Middle frontal gyrus (tissue), 1 donor: Measurements from ENCODE around the gene SLC24A4.

Experiments used
- DNase-seq: peaks from one replicate; pipeline ENCODE4 v3.0.0-alpha.2; 2015; ENCODE audit warnings: low spot score; ENCODE audit errors: extremely low spot score

Gene SLC24A4

GRCh38 chr14:92455231-92455630 lies 132.3 kb downstream of the SLC24A4 start:
- no peak for DNase-seq

DNA sequence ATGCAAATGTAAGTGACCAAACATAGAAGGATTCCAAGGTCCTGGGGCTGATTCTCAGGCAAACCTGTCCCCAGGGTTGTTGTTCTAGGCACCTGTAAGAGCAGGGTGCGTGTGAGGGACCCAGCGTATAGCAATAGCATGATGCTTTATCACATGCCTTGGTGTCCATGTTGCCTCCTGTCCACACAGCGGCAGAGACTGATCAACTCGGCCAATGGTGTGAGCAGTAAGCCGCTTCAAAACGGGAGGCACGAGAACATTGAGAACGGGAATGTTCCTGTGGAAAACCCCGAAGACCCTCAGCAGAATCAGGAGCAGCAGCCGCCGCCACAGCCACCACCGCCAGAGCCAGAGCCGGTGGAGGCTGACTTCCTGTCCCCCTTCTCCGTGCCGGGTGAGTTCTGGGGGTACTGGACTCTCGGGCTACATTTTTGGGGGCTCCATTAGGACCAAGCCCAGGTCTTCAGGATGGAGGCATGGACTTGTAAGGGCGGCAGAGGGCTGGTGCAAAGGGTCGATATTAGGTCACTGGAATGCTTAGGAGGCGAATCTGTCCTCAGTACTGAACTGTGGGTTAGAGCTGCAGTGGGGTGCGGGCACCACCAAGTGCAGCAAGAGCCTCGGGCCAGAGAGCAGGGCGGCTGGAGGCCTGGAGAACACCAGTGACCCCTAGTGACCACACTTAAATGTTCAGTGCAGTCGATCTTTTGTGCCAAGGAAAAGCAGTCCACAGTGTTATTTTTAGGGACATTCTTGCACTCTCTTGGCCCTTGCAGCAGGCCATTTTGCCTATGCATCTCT lies 133.4 kb downstream of the SLC24A4 start:
- peak; percentile 18 for DNase-seq

DNA sequence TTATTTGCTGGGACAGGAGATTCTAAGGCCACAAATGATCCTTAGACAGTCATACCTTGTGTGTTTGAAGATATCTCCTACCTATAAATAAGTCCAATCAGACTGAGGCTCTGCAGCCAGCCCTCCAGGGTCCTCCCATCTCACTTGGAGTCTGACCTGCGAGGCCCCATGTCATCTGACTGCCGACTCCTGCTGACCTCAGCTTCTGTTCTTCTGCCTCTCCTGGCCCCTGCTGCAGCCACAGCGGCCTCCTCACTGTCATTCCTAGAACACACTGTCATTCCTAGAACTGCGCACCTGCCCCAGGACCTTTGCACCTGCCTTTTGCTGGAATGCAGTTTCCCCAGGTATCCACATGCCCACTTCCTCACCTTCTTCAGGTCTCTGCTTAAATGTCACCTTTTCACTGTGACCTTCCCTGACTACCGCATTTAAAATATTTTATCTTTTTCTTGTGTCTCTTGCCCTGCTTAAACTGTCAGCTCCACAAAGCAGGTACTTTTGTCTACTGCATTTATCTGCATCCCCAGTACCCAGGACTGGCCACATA lies 134.1 kb downstream of the SLC24A4 start:
- no peak for DNase-seq

DNA sequence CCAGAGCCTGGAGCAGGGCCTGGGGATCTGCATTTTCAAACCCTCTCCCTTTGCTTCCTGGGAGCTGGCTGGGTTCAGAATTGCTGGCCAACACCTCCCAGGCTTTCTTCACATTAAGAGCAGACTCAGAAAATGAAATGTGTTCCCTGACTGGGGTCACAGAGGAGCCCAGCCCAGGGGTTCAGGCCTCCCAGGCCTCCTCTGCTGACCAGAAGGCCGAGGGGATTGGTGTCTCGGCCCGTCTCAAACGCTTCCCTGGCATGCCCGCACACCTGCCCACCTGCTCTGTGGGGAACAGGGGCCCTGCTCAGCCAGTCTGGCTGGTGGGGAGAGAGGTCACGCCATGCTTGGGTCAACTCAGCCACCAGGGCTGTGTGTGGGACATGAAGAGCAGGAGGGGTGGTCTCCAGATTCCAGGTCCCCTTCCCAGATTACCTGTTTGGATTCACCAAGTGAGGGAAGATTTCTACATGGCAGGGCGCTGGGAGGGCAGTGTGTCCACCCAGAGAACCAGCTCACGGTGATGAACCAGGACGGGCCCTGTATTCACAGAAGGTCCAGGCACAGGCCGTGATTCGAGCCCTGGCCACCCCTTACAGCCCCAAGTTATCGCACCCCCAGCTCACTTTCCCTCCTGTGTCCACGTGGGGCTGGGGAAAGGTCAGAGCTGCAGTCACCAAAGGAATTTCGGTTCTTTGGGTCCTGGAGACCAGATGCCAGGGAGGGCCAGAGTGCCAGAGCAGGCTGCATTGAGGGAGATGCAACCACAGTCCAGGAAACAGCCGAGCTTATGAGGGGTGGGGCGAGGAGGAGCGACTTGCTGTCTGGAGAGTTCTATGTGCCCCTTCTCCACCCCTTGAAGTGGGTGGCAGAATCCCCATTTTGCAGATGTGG lies 135.4 kb downstream of the SLC24A4 start:
- DNase-seq: no peak

- no peak for DNase-seq
Measured at GRCh38 chr14:92459030-92459949, 136.3 kb downstream of the SLC24A4 start.

- no peak for DNase-seq
Measured at GRCh38 chr14:92459950-92460421, 137.0 kb downstream of the SLC24A4 start.

- DNase-seq: no peak
Measured at GRCh38 chr14:92460541-92460915, 137.6 kb downstream of the SLC24A4 start.

- no peak for DNase-seq
Measured at GRCh38 chr14:92460916-92461579, 138.1 kb downstream of the SLC24A4 start.

- DNase-seq: no peak
Measured at GRCh38 chr14:92461891-92462290, 138.9 kb downstream of the SLC24A4 start.

DNA sequence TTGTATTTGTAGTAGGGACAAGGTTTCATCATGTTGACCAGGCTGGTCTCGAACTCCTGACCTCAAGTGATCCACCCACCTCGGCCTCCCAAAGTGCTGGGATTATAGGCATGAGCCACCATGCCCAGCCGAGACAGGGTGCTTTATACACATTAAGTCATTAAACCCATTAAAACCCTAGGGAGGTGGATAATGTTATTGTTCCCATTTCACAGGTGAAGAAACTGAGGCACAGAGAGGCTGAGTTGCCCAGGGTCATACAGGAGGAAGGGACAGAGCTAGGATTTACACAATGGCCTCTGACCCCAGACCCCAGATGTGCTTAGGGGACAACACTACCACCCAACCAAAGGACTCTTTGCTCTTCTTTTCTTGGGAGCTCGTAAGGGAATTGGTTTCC lies 139.6 kb downstream of the SLC24A4 start:
- DNase-seq: no peak

- no peak for DNase-seq
Measured at GRCh38 chr14:92463141-92463540, 140.2 kb downstream of the SLC24A4 start.

- DNase-seq: no peak
Measured at GRCh38 chr14:92464156-92464555, 141.2 kb downstream of the SLC24A4 start.

DNA sequence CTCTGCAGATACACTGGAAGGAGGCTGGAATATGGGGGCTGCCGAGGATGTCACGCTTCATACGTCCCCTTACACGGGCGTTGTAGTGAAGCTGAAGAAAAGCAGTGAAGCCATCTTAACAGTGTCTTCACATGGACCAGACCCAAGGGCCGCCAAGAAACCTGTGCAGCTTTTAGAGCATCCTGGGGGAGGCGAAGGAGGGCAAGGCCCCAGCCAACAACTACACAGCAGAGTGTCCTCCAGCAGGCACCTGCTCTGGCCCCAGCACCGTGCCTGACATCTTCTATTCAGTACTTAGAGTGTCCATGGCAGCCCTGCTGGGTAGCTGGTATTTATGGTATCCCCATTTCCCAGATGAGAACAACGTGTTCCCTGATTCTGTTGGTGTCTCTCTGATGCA lies 141.8 kb downstream of the SLC24A4 start:
- DNase-seq: no peak

GRCh38 chr14:92465353-92466055 lies 142.5 kb downstream of the SLC24A4 start:
- DNase-seq: no peak

- no peak for DNase-seq
Measured at GRCh38 chr14:92466059-92466458, 143.1 kb downstream of the SLC24A4 start.

GRCh38 chr14:92469515-92469914 lies 146.6 kb downstream of the SLC24A4 start:
- no peak for DNase-seq

GRCh38 chr14:92470215-92470614 lies 147.2 kb downstream of the SLC24A4 start:
- no peak for DNase-seq

GRCh38 chr14:92470811-92471210 lies 147.8 kb downstream of the SLC24A4 start:
- no peak for DNase-seq

GRCh38 chr14:92471919-92472318 lies 149.0 kb downstream of the SLC24A4 start:
- no peak for DNase-seq

DNA sequence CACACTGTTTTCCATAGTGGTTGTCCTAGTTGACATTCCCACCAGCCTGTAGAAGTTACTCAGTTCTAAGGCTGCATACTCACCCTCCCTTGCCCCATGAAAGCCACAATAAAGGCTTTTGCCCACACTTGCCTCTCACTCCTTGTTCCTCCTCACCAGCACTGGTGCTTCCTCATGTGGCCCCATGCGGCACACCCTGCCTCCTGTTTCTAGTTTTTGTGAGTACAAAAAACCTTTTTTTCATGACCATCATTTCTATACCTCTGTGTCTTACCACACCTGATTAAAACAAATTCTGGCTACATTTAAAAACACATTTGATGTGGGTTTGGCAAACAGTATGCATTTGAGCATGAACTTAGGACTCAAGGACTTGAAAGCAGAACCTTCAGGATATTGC lies 149.9 kb downstream of the SLC24A4 start:
- DNase-seq: no peak
